ENCODE results near the gene AFF1. TPM values are rescaled to one million over a fixed set of nuclear protein-coding genes. Genes with fewer than 3 reads are reported as not detected.
"Not testable (repeated sequence)": the region's sequence is repeated elsewhere in the genome, so short reads cannot be mapped to it uniquely, and the experiment has no call there.

Gene AFF1
- total and polyA plus RNA-seq, 4 donors, result 4.8 to 107 (median 57.3) TPM

- no peaks in the 10 kb centered on the region for H3K27me3 ChIP-seq (ENCODE audit: control insufficient read depth in 1 of 2, insufficient read depth in 2 of 2, low read length in 1 of 2)
- ATAC-seq (ENCODE audit: low FRiP score) (no peak), DNase-seq (no peak)
- H3K4me3 ChIP-seq (ENCODE audit: low read length in 2 of 2), result no peak overlapping the region
- H3K36me3 ChIP-seq (ENCODE audit: control insufficient read depth in 1 of 2, insufficient read depth in 2 of 2, low read length in 1 of 2), result no peaks in the 10 kb centered on the region
- 65 to 68% methylated on average over 3 of the region's 3 CpGs for WGBS, 2 donors
- intact Hi-C loops (cut with DNase I), result no loop called here
- H3K4me1 ChIP-seq (ENCODE audit: control insufficient read depth in 1 of 2, insufficient read depth in 2 of 2, low read length in 2 of 2), result peaks cover 14 to 29% of the 10 kb centered on the region in 2 donors
- no peak overlapping the region for H3K27ac ChIP-seq (ENCODE audit: low read depth in 1 of 2, low read length in 2 of 2)
- no peaks in the 10 kb centered on the region for H3K9me3 ChIP-seq (ENCODE audit: control insufficient read depth, low read length)
These were observed 99.7 kb downstream of the AFF1 start for GRCh38 chr4:87034527-87034926.

DNA sequence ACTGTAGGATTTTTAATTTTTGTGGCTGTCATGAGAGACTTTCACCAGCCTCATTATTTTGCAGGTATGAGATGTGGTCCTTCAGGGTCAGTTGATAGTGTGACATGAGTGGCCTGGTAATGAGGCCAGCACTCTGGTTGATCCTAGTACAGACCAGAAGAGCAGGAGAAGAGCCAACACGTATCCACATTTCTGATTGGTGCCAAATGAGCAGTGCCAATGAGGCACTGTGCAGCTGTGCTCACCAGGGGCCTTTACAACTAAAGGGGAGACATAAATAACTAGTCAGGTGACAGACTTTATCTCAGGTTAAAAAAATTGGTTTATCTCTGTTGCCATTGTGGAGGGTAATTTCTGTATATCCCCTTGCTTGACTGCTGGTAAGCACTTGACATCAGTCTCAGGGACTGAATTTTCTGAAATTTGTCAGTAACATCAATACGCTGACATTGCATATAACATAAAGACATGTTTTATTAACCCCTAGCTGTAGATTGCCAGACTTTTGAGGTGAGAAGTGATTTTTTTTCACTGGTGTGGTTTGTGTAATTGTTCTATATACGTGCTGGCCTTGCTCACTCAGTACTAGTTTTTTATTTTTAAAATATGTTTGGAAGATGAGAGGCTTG, 101.2 kb downstream of the AFF1 start:
- no peak overlapping the region for H3K4me3 ChIP-seq (ENCODE audit: low read length in 2 of 2)
- ATAC-seq (ENCODE audit: low FRiP score) (no peak), DNase-seq (no peak)
- intact Hi-C loops (cut with DNase I), result no loop called here
- no peaks in the 10 kb centered on the region for H3K27me3 ChIP-seq (ENCODE audit: control insufficient read depth in 1 of 2, insufficient read depth in 2 of 2, low read length in 1 of 2)
- WGBS, 2 donors, result 69 to 82% methylated on average over 3 of the region's 3 CpGs
- no peaks in the 10 kb centered on the region for H3K9me3 ChIP-seq (ENCODE audit: control insufficient read depth, low read length)
- no peaks in the 10 kb centered on the region for H3K36me3 ChIP-seq (ENCODE audit: control insufficient read depth in 1 of 2, insufficient read depth in 2 of 2, low read length in 1 of 2)
- H3K4me1 ChIP-seq (ENCODE audit: control insufficient read depth in 1 of 2, insufficient read depth in 2 of 2, low read length in 2 of 2), result peaks cover 9 to 29% of the 10 kb centered on the region in 2 donors
- peak overlapping the region in 1 of 2 donors; percentile 18 for H3K27ac ChIP-seq (ENCODE audit: low read depth in 1 of 2, low read length in 2 of 2)

GRCh38 chr4:87036713-87037112, 101.9 kb downstream of the AFF1 start:
- ATAC-seq (ENCODE audit: low FRiP score), result no peak
- H3K27ac ChIP-seq (ENCODE audit: low read depth in 1 of 2, low read length in 2 of 2), result no peak overlapping the region
- no peak for DNase-seq
- no peak overlapping the region for H3K4me3 ChIP-seq (ENCODE audit: low read length in 2 of 2)
- H3K27me3 ChIP-seq (ENCODE audit: control insufficient read depth in 1 of 2, insufficient read depth in 2 of 2, low read length in 1 of 2), result no peaks in the 10 kb centered on the region
- H3K36me3 ChIP-seq (ENCODE audit: control insufficient read depth in 1 of 2, insufficient read depth in 2 of 2, low read length in 1 of 2), result no peaks in the 10 kb centered on the region
- H3K9me3 ChIP-seq (ENCODE audit: control insufficient read depth, low read length), result no peaks in the 10 kb centered on the region
- WGBS, 2 donors, result 82 to 89% methylated on average over 4 of the region's 4 CpGs
- intact Hi-C loops (cut with DNase I), result no loop called here
- H3K4me1 ChIP-seq (ENCODE audit: control insufficient read depth in 1 of 2, insufficient read depth in 2 of 2, low read length in 2 of 2), result peaks cover 12 to 35% of the 10 kb centered on the region in 2 donors

GRCh38 chr4:87037171-87037570, 102.4 kb downstream of the AFF1 start:
- H3K9me3 ChIP-seq (ENCODE audit: control insufficient read depth, low read length); H3K36me3 ChIP-seq (ENCODE audit: control insufficient read depth in 1 of 2, insufficient read depth in 2 of 2, low read length in 1 of 2); H3K27me3 ChIP-seq (ENCODE audit: control insufficient read depth in 1 of 2, insufficient read depth in 2 of 2, low read length in 1 of 2); H3K4me3 ChIP-seq (ENCODE audit: low read length in 2 of 2); intact Hi-C loops (cut with DNase I); DNase-seq; ATAC-seq (ENCODE audit: low FRiP score): not testable (repeated sequence)
- 77 to 78% methylated on average over 7 of the region's 7 CpGs for WGBS, 2 donors
- H3K27ac ChIP-seq (ENCODE audit: low read depth in 1 of 2, low read length in 2 of 2), result peak overlapping the region; percentile 43 to 68
- H3K4me1 ChIP-seq (ENCODE audit: control insufficient read depth in 1 of 2, insufficient read depth in 2 of 2, low read length in 2 of 2), result peaks cover 12 to 35% of the 10 kb centered on the region in 2 donors

GRCh38 chr4:87037671-87038334, 103.0 kb downstream of the AFF1 start:
- Histone ChIP-seq H3K4me1 (ENCODE audit: control insufficient read depth in 1 of 2, insufficient read depth in 2 of 2, low read length in 2 of 2) (peaks cover 8 to 29% of the 10 kb centered on the region in 2 donors), H3K36me3 (ENCODE audit: control insufficient read depth in 1 of 2, insufficient read depth in 2 of 2, low read length in 1 of 2) (no peaks in the 10 kb centered on the region), H3K4me3 (ENCODE audit: low read length in 2 of 2) (no peak overlapping the region), H3K27ac (ENCODE audit: low read depth in 1 of 2, low read length in 2 of 2) (peak overlapping the region in 1 of 2 donors; percentile 43), H3K27me3 (ENCODE audit: control insufficient read depth in 1 of 2, insufficient read depth in 2 of 2, low read length in 1 of 2) (no peaks in the 10 kb centered on the region), H3K9me3 (ENCODE audit: control insufficient read depth, low read length) (no peaks in the 10 kb centered on the region)
- ATAC-seq (ENCODE audit: low FRiP score), result no peak
- intact Hi-C loops (cut with DNase I), result no loop called here
- WGBS, 2 donors, result 28 to 32% methylated on average over 5 of the region's 5 CpGs
- no peak for DNase-seq

DNA sequence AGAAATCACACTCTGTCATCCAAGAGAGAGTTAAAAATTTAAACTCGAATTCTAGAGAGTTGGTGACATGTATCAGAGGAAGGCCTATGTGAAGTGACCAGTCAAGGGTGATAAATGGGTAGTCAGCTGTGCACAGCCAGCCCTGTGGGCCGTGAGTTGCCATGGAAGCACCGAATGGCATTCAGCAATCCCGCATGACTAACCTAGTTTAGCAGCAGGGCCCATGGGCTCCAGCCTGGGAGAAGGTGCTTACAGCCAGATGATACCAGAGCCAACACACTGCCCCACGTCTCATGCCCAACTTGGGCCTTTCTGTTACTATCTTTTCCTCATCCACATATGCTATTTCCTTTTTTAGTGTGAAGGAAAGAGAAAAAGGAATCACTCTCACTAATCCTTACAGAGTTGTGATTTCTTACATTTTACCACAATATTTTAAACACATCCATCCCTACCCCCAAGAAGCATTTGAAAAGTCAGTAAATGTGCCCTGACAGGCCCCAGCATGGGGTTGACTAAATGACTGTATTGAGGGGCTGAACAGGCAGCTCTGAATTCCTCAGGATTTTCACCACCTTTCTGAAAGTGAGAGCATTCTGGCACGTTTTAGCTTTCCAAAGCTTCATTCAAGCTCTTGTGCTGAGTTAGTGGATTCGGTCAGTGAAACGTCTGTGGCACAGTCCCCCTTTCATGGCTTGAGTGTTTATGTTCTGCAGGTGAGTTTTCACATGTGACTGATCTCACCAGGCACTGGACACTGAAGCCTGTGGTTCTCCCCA, 104.2 kb downstream of the AFF1 start:
- intact Hi-C loops (cut with DNase I), result no loop called here
- Histone ChIP-seq H3K27ac (ENCODE audit: low read depth in 1 of 2, low read length in 2 of 2) (peak overlapping the region; percentile 29 to 79), H3K4me3 (ENCODE audit: low read length in 2 of 2) (no peak overlapping the region), H3K27me3 (ENCODE audit: control insufficient read depth in 1 of 2, insufficient read depth in 2 of 2, low read length in 1 of 2) (no peaks in the 10 kb centered on the region), H3K9me3 (ENCODE audit: control insufficient read depth, low read length) (no peaks in the 10 kb centered on the region), H3K4me1 (ENCODE audit: control insufficient read depth in 1 of 2, insufficient read depth in 2 of 2, low read length in 2 of 2) (peaks cover 4 to 25% of the 10 kb centered on the region in 2 donors), H3K36me3 (ENCODE audit: control insufficient read depth in 1 of 2, insufficient read depth in 2 of 2, low read length in 1 of 2) (no peaks in the 10 kb centered on the region)
- peak; percentile 89 to 90 for DNase-seq
- ATAC-seq (ENCODE audit: low FRiP score), result peak; percentile 84
- WGBS, 2 donors, result 8 to 11% methylated on average over 8 of the region's 8 CpGs

DNA sequence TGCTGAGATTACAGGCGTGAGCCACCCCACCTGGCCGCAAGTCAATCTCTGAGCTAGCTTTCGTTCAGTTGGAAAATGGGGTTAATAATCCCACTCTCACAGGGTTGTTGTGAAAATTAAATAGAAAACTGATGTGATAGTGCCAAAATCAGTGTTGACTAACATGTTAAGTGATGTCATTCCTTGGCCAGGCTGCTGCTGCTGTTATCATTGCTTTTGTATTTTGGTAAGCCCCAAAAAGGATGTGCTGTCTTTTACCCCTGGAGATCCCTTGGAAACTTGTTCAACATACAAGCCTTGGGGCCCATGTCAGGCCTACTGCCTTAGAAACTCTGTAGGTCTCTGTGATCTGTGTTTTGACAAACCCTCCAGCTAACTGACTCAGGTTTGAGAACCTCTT, 106.3 kb downstream of the AFF1 start:
- Histone ChIP-seq H3K27me3 (ENCODE audit: control insufficient read depth in 1 of 2, insufficient read depth in 2 of 2, low read length in 1 of 2) (no peaks in the 10 kb centered on the region), H3K36me3 (ENCODE audit: control insufficient read depth in 1 of 2, insufficient read depth in 2 of 2, low read length in 1 of 2) (no peaks in the 10 kb centered on the region), H3K27ac (ENCODE audit: low read depth in 1 of 2, low read length in 2 of 2) (peak overlapping the region; percentile 43 to 45), H3K4me3 (ENCODE audit: low read length in 2 of 2) (no peak overlapping the region), H3K4me1 (ENCODE audit: control insufficient read depth in 1 of 2, insufficient read depth in 2 of 2, low read length in 2 of 2) (peaks cover 4 to 22% of the 10 kb centered on the region in 2 donors), H3K9me3 (ENCODE audit: control insufficient read depth, low read length) (no peaks in the 10 kb centered on the region)
- DNase-seq, result no peak
- intact Hi-C loops (cut with DNase I), result loop anchor here in 1 of 2 donors (5.0 kb wide), 1 partner anchor 36 kb away; no protein-coding TSS in a partner anchor
- WGBS, 2 donors, result 90 to 93% methylated on average over 3 of the region's 3 CpGs
- peak; percentile 26 for ATAC-seq (ENCODE audit: low FRiP score)

GRCh38 chr4:87042221-87042620, 107.4 kb downstream of the AFF1 start:
- peak overlapping the region in 1 of 2 donors; percentile 64 for H3K27ac ChIP-seq (ENCODE audit: low read depth in 1 of 2, low read length in 2 of 2)
- intact Hi-C loops (cut with DNase I), result loop anchor here in 1 of 2 donors (5.0 kb wide), 1 partner anchor 35 kb away; no protein-coding TSS in a partner anchor
- ATAC-seq (ENCODE audit: low FRiP score), result no peak
- WGBS, 2 donors, result 87 to 94% methylated on average over 1 of the region's 1 CpG
- H3K4me3 ChIP-seq (ENCODE audit: low read length in 2 of 2), result no peak overlapping the region
- H3K36me3 ChIP-seq (ENCODE audit: control insufficient read depth in 1 of 2, insufficient read depth in 2 of 2, low read length in 1 of 2), result peaks cover 0 to 2% of the 10 kb centered on the region in 2 donors
- H3K4me1 ChIP-seq (ENCODE audit: control insufficient read depth in 1 of 2, insufficient read depth in 2 of 2, low read length in 2 of 2), result peaks cover 4 to 21% of the 10 kb centered on the region in 2 donors
- DNase-seq, result no peak
- H3K27me3 ChIP-seq (ENCODE audit: control insufficient read depth in 1 of 2, insufficient read depth in 2 of 2, low read length in 1 of 2), result no peaks in the 10 kb centered on the region
- H3K9me3 ChIP-seq (ENCODE audit: control insufficient read depth, low read length), result no peaks in the 10 kb centered on the region
